HTERT RPE-1 (cell line): ENCODE data around the gene BATF.

Source experiments
- in situ Hi-C: fragments of 300-500 bp; cut with MboI; formaldehyde crosslinking; loops from 4 replicates; pipeline ENCODE4 v1.14.3; 2020; ENCODE audit warnings: low sequenced_read_pairs

Gene BATF

DNA sequence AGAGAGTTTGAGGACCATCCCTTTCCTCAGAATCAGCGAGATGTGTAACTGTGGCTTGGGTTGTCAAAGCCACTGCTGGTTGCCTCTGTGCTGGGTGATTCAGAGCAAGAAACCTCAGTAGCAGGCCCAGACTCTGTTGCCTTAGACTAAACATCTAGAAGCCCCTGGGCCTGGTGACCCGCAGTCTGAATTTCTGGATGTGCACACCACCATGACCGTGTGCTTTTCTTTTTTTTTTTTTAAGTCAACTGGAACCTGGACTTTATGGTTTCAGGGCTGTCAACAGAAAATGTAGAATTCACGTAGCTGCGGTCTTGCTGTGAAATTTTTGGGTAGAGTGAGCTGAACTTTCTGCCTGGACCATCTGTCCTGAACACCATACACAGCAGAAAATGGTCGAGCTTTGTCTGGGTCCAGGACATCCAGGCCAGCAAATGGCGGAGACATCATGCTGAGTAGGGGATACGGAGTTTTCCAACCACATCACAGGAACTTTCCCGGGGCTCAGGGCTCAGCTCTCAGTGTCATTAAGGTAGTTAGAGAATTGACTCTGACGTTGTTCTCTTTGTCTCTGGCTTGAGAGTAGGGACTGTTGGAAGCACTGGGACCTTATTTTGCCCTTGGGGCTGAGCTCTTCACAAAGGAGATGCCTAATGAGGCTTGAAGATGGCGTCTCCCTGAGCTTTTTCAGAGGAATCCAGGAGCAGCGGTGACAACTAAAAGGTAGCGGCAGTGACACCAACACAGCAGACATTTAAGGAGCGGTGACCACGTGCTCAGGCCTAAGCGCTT lies 23.0 kb upstream of the BATF start:
- in situ Hi-C loops, result no loop called here

DNA sequence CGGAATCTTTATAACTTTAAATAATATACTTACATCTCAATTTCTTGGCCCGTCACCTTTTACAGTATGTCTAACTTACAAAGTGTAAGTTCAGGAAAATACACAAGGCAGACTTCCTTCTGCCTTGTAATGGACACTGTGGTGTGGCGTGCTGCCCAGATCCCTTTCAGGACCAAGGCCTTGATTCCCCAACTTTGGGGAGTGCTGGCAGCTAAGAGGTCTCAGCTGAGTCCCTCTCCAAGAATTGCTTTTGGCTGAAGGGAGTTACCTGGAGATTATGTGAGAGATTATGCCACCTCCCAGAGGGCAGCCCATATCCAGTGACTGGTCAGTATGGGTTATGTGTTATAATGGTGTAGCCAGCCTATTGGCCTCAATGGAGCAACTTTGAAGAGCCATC lies 21.2 kb upstream of the BATF start:
- in situ Hi-C loops, result no loop called here

DNA sequence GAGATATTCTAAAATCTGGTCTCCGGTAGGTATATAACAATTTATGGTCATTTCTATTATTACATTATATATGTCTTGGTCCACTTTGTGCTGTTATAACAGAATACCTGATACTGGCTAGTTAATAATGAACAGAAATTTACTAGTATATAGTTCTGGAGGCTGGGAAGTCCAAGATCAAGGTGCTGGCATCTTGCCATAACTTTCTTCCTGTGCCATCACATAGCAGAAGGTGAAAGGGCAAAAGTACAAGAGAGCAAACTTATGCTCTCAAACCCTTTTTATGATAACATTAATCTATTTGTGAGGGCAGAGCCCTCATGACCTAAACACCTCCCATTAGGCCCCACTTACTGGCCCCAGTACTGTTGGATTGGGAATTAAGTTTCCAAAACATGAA lies 17.9 kb upstream of the BATF start:
- in situ Hi-C loops, result no loop called here

DNA sequence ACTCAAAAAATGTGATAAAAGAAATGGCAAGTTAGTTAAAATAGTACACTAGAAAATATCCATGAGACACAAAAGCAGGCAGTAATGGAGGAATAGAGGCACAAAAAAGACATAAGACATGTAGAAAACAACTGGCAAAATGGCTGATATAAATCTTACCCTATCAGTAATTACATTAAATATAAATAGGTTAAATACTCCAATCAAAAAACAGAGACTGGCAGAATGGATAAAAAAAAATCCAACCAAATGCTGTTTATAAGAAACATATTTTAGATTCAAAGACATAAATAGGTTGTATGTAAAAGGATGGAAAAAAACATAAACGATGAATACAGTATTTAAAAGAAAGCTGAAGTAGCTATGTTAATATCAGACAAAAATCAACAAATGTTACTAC lies 15.3 kb upstream of the BATF start:
- in situ Hi-C loops, result no loop called here

DNA sequence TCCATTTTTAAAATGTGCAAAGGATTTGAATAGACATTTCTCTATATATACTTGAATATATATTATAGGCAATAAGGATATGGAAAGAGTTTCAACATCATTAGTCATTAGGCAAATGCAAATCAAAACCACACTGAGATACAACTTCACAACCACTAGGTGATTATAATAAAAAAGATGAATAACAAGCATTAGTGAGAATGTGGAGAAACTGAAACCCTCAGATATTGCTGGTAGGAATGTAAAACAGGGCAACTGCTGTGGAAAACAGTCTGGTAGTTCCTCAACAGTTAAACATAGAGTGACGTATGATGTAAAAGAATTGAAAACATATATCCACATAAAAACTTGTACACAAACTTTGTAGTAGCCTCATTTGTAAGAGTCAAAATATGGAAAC lies 11.7 kb upstream of the BATF start:
- in situ Hi-C loops, result no loop called here

DNA sequence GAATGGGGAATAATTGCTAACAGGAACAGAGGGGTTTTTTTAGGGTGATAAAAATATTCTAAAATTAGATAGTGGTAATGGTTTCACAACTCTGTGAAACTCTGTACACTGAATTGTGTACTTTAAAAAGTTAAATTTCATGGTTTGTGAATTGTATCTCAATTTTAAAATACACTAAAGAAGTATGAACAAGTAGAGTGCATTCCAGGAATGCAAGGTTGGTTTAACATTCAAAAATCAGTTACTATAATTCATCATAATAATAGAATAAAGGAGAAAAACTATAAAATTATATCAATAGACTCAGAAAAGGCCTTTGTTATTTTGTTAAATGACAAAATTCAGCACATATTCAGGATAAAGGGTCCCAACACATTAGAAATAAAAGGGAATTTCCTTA lies 11.1 kb upstream of the BATF start:
- in situ Hi-C loops, result no loop called here

DNA sequence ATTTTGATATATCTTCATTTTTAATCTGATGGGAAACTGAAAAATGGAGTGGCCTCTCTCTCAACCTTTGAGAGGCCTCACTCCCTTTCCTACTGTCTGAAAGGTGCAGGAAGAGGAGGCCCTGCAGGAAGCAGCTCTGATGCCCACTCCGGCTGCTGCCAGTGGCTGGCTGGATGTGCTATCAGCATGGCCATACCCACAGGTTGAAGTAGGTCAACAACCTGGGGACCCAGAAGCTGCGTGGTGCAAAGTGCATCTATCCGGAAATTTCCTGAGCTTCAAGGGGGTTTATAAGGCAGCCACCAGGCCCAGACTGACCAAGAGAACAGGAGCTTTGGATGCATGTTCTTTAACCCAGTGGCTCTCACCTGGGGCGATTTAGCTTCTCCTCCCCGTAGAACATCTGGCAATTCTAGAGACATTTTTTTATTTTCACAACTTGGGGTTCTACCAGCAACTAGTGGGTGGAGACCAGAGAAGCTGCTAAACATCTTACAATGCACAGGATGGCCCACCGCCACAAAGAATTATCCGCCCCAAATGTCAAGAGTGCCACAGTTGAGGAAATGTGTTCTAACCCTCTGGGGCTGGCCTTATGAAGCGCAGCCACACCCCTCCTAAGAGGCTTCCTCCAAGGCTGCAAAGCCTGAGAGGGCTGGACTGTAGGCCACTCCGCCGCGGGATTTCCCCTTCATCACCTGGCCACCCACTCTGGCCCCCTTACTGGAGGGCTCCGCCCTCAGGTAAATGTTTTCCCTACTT lies 8.2 kb upstream of the BATF start:
- in situ Hi-C loops, result no loop called here

DNA sequence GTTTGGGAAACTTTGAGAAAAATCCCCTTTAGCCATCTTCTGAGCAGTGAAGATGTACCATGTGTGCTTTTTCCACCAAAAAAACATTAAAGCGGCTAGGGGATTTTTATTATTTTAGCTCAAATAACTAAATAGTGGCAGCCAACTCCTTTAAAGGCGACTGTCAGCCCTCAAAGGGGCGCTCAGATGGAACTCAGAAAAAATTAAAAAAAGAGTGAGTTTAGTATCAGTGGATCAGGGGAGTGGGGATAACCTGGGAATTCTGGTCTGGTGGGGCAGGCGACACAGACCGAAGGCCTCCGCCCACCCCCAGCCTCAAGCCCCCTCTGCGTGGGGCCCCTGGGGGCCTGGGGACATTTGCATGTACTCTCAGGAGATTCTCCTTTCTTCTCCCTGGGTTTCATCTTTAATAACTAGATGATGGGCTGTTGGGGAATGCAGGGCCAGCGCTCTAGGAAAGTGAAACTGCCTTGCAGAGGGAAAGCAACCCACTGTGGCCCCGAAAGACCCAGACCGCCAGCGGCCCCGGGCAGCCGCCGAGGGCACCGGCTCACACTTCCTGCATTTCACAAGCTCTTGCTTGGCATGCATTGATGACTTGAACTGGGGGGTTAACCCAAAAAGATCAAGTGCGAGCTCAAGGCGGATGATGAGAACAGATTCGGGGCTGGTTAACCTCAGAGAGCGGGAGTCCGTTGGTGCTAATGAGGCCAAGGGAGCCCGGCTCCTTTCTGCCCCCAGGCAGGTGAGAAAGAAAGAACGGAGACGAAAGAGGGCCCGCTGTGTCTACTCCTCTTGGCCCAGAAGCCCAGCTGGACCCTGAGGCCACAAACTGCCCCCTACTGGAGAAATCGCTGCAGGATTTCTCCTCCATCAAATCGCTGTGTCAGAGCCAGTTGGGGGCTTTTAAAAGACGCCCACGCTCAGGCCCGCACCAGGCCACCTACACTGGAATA lies 7.3 kb upstream of the BATF start:
- in situ Hi-C loops, result no loop called here

DNA sequence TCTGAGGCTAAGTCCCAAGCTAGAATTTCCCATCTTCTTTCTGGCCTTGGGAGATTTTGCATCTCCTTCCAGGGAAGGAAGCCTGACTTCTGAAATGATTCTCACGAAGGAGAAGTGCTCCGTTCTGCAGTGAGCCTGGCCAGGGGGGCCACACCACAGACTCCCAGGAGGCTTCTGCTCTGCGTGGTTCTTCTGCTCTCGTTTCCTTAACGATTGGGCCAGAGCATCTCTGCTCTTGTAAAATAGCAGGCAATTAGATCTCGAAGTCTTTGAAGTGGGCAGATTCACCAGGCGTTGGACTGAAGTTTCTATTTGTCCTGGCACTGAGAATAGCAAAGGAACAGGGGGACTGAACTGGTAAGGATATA lies 6.7 kb upstream of the BATF start:
- in situ Hi-C loops, result no loop called here

DNA sequence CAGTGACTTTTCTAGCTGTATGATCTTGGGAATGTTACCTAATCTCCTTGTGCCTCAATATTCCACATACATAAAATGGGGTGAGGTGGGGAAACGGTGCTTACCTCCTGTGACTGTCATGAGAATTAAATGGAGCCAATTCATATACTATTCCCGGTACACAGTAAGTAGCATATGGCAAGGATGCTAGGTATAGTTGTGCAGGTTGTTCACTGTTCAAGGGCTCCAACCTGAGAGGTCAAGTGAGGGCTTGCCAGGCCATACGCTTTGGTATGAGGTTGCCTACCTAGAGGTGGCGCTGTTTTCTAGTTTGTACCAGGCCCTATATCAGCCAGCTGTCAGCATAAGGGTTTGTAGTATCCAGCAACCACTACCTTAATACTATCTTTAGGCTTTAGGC lies 3.6 kb upstream of the BATF start:
- in situ Hi-C loops, result no loop called here

DNA sequence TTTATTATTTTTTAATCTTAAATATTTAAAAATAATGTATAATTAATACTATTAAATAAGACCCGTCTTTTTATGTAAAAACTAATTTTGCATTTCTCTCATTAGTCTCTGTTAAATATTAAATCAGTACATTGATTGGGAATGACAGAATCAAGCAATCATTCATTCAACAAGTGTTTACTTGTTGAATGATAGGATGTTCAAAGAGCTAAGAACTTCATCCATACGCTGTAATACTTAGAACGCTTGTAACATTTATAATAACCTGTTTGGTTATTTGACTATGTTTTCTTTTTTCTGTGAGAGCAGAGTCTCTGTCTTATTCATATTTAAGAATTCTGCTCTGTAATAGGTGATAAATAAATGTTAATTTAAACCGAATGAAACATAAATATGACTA lies 2.9 kb upstream of the BATF start:
- in situ Hi-C loops, result no loop called here

DNA sequence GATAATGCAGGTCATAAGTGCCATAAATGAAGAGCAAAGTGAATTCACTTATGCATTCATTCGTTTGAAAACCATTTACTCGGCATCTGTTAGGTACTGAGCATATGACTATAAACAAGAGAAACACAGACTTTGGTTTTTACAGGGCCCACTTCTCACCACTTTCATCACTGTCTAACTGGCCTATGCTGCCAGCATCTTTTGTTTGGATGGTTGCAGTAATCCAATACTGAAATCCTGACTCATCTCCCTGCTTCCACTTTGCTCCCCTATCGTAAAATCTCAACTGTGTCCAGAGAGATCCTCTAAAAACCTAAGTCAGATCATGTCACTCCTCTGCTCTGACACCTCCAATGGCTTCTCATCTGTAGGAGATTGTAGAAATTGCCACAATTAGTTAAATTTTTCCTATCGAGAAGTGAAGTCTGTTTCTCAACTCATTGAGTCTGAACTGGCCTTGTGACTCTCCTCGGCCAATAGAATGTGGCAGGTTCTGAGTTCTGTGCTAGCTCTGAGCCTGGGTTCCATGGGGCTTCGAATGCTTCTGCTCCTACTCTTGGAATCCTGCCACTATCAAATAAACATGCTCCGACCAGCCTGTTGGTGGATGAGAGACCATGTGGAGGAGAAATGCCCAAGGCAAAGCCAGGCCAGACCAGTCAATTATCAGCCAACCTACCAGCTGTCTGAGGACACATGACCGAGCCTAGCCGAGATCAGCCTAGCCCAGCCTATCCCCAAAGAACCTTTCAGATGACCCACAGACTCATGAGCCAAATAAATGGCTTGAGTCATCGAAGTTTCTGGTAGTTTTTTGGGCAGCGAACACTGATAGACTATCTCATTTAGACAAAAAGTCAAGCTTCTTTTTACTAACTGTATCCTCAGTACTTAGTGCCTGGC lies 2.2 kb upstream of the BATF start:
- in situ Hi-C loops, result no loop called here

DNA sequence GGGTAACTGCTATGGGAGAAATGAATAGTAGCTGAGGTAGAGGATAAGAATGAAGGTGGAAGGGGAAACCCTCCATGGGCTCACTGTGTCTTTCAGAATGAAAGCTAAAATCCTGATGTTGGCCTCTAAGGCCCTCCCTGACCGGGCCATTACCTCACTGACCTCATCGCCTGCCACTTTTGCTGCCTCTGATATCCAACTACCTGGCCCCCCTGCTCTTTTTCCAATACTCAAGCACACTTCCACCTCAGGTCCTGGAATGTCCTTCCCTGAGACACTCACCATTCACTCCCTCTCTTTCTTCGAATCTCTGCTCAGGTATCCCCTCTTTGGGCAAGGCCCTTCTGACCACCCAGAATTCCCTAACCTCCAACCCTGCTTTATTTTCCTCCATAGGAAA lies 1.4 kb upstream of the BATF start:
- in situ Hi-C loops, result no loop called here

DNA sequence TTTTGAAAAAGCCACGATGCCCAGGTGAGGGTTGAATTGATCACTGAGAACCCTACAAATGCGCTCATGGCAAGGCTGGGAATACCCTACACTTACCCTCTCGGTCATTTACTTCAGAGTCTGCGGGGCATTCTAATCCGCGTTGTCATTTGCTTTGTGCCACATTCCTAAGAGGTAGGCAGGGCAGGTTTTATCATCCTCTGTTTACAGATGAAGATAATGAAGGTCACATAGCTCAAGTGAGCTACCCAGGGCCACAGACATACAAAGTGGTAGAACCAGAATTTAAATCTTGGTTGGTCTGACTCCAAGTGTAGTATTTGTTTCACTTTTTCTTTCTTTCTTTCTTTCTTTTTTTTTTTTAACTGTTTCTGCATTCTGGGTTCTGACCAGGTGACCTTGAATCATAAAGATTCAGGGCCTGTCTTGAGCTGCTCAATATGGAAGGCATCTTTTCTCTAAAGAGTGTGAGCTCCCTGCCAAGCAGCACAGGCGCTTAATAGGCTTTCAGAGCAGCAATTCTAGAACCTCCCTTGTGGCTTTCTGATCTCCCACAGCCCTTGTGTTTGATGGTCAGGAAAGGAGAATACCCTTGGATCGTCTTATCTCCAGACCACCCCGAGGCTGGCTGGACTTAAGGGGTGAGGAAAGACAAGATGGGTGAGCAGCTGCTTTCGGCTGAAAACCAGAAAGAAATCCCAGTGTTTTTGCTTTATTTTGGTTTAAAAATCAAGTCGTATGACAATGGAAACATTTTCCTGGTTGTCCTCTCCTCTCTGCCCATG lies 662 bp upstream of the BATF start:
- in situ Hi-C loops, result no loop called here

DNA sequence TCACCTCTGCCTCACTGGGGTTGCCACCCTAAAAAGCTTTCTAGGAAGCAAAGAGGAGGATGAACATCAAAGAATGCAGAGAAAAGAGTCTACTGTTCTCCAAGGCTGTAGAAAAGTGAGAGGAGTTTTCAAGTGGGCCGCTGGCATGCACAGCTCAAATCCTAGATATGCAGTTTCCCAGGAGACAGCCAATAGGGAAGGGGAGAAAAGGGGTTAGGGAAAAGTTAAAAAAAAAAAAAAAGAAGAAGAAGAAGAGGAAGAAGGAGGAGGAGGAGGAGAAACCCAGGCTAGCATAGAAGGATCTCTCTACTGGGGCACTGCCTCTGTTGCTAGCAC lies 682 bp downstream of the BATF start:
- in situ Hi-C loops, result no loop called here

DNA sequence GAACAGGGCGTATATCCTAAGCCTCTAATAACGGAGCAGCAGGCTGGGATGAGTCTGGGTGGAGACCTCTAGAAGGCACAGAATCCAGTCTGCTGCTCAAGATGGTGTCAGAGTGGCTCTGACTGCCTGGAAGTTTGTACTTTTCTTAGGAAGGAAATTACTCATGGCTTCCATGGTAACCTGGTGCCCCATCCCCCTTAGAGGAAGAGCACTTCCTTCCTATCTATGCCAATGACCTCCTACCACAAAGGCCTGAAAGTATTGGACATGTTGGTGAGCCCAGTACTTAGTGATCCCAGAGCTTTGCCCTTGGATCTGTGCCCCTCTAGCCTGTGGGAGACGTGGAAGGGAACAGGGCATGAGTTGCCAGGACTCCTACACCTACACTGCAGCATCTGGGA lies 1.5 kb downstream of the BATF start:
- in situ Hi-C loops, result no loop called here

DNA sequence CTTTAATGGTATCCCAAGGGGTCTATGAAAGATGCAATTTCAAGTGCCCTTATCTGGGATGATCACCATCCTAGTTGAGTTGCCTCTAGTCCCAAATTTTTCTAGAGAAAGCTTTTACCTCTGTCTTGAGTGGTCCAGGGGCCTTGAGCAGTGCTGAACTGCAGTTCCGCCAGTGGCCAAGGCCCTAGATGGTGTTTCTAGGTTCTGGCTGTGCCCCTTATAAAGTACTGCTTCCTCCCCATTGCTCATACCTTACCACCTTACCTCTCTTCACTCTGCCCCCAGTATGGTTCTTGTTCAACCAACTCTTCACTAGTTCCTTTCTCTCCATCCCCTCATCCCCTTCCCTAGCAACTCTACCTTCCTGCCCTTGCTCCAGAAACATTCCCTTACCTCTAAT lies 3.7 kb downstream of the BATF start:
- in situ Hi-C loops, result no loop called here

DNA sequence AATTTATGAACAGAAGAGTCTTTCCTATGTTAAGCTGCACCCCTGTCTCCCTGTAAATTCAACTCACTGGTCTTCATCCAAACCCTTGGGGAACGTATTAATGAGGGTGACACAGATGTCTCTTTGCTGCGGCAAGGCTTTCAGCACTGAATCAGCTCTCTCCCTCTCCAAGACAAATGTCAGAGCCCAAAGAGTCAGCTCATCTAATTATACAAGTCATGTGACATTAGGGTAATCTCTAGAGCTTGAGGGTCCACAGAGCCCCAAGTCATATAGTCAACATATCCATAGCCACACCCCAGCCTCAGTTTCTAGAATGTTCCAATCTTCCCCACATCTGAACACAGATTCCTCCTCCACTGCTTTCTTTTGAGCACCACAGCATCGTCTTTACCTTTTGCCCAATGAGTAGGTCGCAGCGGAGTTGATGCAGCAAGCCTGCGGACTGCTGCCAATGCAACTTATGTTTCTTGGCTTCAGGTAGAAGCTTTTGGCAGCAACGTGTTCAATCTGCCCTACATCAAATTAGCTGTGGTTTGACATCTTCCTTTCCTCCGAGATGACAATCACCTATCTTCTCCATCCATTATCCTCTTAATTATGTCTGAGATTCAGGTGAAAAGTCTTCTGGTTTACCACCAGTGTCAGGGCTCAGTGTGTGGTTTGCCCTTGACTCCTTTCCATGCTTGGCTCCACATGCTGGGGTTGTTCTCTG lies 5.3 kb downstream of the BATF start:
- in situ Hi-C loops, result no loop called here

DNA sequence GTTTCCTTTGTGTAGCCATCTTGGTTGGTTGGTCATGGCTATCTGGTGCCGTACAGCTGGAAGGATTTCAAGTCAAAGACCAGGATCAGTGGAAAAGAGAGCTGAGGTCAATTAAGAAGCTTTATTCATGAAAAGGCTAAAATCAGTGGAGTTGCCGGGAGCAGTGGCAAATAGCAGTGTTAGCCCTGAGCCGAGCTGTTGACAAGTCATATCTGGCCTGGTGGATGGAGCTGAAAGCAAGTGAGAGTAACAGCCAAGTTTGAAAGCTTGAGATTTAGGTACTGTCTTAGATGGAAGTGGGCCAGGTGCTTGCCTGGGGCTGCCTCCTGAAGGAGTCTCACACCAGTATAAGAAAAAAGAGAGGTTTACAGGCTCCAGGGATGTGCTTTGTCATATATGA lies 9.0 kb downstream of the BATF start:
- in situ Hi-C loops, result no loop called here
